HepG2 (cell line): ENCODE measurements around the gene PDK2. TPM values are rescaled to one million over a fixed set of nuclear protein-coding genes. Genes with fewer than 3 reads are reported as not detected.

ENCODE experiments used
- ATF7 ChIP-seq, 2 experiments: fragments of 450-650 bp in 1 of 2; sonication (generic) in 1 of 2; formaldehyde crosslinking in 1 of 2; IDR thresholded peaks; 2 replicates each; pipeline versions ENCODE4 v1.4.0 to v1.6.1; 2016 to 2020; ENCODE audit warnings: antibody characterized with exemption in 1 of 2, mild to moderate bottlenecking in 1 of 2, missing genetic modification reagents in 1 of 2
- CCDC6 ChIP-seq: sonication (generic); formaldehyde crosslinking; IDR thresholded peaks from 2 replicates; pipeline ENCODE4 v1.8.1; 2022; ENCODE audit warnings: mild to moderate bottlenecking, missing genetic modification reagents, moderate library complexity
- DBP ChIP-seq: sonication (generic); formaldehyde crosslinking; IDR thresholded peaks from 2 replicates; pipeline ENCODE4 v1.4.0; 2020; ENCODE audit warnings: missing genetic modification reagents; ENCODE audit errors: not compliant biosample characterization
- GABPA ChIP-seq, 2 experiments: IDR thresholded peaks; 2 replicates each; pipeline ENCODE4 v1.6.1; 2011 to 2016; ENCODE audit warnings: low read depth in 2 of 2, low read length in 1 of 2, missing biosample characterization in 1 of 2, missing genetic modification characterization in 1 of 2
- HDAC1 ChIP-seq: sonication (generic); formaldehyde crosslinking; IDR thresholded peaks from 2 replicates; pipeline ENCODE4 v1.5.1; 2020; ENCODE audit warnings: mild to moderate bottlenecking, missing genetic modification reagents
- HOXA9 ChIP-seq: sonication (generic); formaldehyde crosslinking; IDR thresholded peaks from 2 replicates; pipeline ENCODE4 v1.8.1; 2022; ENCODE audit warnings: missing genetic modification reagents, mild to moderate bottlenecking, moderate library complexity, borderline replicate concordance
- JDP2 ChIP-seq: sonication (generic); formaldehyde crosslinking; IDR thresholded peaks from 2 replicates; pipeline ENCODE4 v1.8.1; 2022; ENCODE audit warnings: missing genetic modification reagents, borderline replicate concordance
- MIER3 ChIP-seq: IDR thresholded peaks from 2 replicates; pipeline ENCODE4 v1.6.1; 2016; ENCODE audit warnings: missing compliant biosample characterization, borderline replicate concordance
- PATZ1 ChIP-seq: sonication (generic); formaldehyde crosslinking; IDR thresholded peaks from 2 replicates; pipeline ENCODE4 v1.4.0; 2020; ENCODE audit warnings: missing genetic modification reagents
- POLR2A ChIP-seq, 2 experiments: IDR thresholded peaks; 2 replicates each; pipeline ENCODE4 v1.6.1; 2011; ENCODE audit warnings: low read depth in 2 of 2, low read length in 2 of 2, mild to moderate bottlenecking in 1 of 2, moderate library complexity in 1 of 2; ENCODE audit not compliant: insufficient read depth in 1 of 2
- RFXAP ChIP-seq: sonication (generic); formaldehyde crosslinking; IDR thresholded peaks from 2 replicates; pipeline ENCODE4 v1.4.0; 2020; ENCODE audit warnings: missing genetic modification reagents, borderline replicate concordance
- RXRB ChIP-seq: IDR thresholded peaks from 2 replicates; pipeline ENCODE4 v1.6.1; 2016; ENCODE audit warnings: borderline replicate concordance, missing genetic modification reagents, missing compliant biosample characterization
- SMAD1 ChIP-seq: sonication (generic); formaldehyde crosslinking; IDR thresholded peaks from 2 replicates; pipeline ENCODE4 v1.4.0; 2020; ENCODE audit warnings: missing genetic modification reagents, low read depth, mild to moderate bottlenecking, borderline replicate concordance
- SP4 ChIP-seq: sonication (generic); formaldehyde crosslinking; IDR thresholded peaks from 2 replicates; pipeline ENCODE4 v1.8.1; 2023; ENCODE audit warnings: mild to moderate bottlenecking, missing genetic modification reagents
- SRF ChIP-seq: IDR thresholded peaks from 2 replicates; pipeline ENCODE4 v1.6.1; 2011; ENCODE audit warnings: mild to moderate bottlenecking, low read depth, low read length, moderate library complexity
- THAP11 ChIP-seq: IDR thresholded peaks from 2 replicates; pipeline ENCODE4 v1.6.1; 2016; ENCODE audit warnings: missing biosample characterization, missing genetic modification reagents
- ZFP82 ChIP-seq: sonication (generic); formaldehyde crosslinking; IDR thresholded peaks from 2 replicates; pipeline ENCODE4 v1.5.1; 2020; ENCODE audit warnings: mild to moderate bottlenecking, missing genetic modification reagents, borderline replicate concordance
- ZFX ChIP-seq: sonication (generic); formaldehyde crosslinking; IDR thresholded peaks from 2 replicates; pipeline ENCODE4 v1.4.0; 2020; ENCODE audit warnings: mild to moderate bottlenecking, low read depth, missing genetic modification reagents, moderate library complexity
- ZNF264 ChIP-seq: sonication (generic); formaldehyde crosslinking; IDR thresholded peaks from 2 replicates; pipeline ENCODE4 v1.4.0; 2020; ENCODE audit warnings: missing genetic modification reagents
- ZNF274 ChIP-seq: sonication (generic); formaldehyde crosslinking; IDR thresholded peaks from 2 replicates; pipeline ENCODE4 v1.5.1; 2020; ENCODE audit warnings: mild to moderate bottlenecking, missing genetic modification reagents
- ZNF350 ChIP-seq: sonication (generic); formaldehyde crosslinking; IDR thresholded peaks from 2 replicates; pipeline ENCODE4 v1.4.0; 2020; ENCODE audit warnings: mild to moderate bottlenecking, low read depth, missing genetic modification reagents, borderline replicate concordance
- ZNF552 ChIP-seq: sonication (generic); formaldehyde crosslinking; IDR thresholded peaks from 2 replicates; pipeline ENCODE4 v1.9.0; 2022; ENCODE audit warnings: missing genetic modification reagents, mild to moderate bottlenecking, borderline replicate concordance
- ZNF563 ChIP-seq: sonication (generic); formaldehyde crosslinking; IDR thresholded peaks from 2 replicates; pipeline ENCODE4 v1.8.0; 2022; ENCODE audit warnings: mild to moderate bottlenecking, moderate library complexity, missing genetic modification reagents
- ZNF564 ChIP-seq: sonication (generic); formaldehyde crosslinking; IDR thresholded peaks from 2 replicates; pipeline ENCODE4 v1.8.1; 2023; ENCODE audit warnings: mild to moderate bottlenecking, missing genetic modification reagents
- polyA plus RNA-seq, 8 experiments: library from polyadenylated mRNA; depleted of rRNA in 3 of 8; stranded (reverse) in 7 of 8; unstranded in 1 of 8; fragments of >200 nt; fragmentation: Illumina TruSeq in 4 of 8; extraction: Trizol in 4 of 8; gene quantifications; 2 replicates each; pipeline versions ENCODE4 v1.2.1 to v1.2.3, GENCODE V29; 2011 to 2016; ENCODE audit warnings: low read depth in 4 of 8, missing spikeins in 1 of 8, mixed read lengths in 1 of 8; ENCODE audit not compliant: insufficient read depth in 1 of 8
- total RNA-seq, 5 experiments: library from RNA; depleted of rRNA; stranded (reverse); fragments of >200 nt; fragmentation: Illumina TruSeq; extraction: Trizol; gene quantifications; 2 replicates each; pipeline ENCODE4 v1.2.3, GENCODE V29; 2016; ENCODE audit warnings: low read depth in 1 of 5

Gene PDK2
- total and polyA plus RNA-seq, 2 of the 13 experiments (the other 11 are each of a cell fraction or from before 2014, with no cell fraction given), result 18.5 to 59.7 TPM

DNA sequence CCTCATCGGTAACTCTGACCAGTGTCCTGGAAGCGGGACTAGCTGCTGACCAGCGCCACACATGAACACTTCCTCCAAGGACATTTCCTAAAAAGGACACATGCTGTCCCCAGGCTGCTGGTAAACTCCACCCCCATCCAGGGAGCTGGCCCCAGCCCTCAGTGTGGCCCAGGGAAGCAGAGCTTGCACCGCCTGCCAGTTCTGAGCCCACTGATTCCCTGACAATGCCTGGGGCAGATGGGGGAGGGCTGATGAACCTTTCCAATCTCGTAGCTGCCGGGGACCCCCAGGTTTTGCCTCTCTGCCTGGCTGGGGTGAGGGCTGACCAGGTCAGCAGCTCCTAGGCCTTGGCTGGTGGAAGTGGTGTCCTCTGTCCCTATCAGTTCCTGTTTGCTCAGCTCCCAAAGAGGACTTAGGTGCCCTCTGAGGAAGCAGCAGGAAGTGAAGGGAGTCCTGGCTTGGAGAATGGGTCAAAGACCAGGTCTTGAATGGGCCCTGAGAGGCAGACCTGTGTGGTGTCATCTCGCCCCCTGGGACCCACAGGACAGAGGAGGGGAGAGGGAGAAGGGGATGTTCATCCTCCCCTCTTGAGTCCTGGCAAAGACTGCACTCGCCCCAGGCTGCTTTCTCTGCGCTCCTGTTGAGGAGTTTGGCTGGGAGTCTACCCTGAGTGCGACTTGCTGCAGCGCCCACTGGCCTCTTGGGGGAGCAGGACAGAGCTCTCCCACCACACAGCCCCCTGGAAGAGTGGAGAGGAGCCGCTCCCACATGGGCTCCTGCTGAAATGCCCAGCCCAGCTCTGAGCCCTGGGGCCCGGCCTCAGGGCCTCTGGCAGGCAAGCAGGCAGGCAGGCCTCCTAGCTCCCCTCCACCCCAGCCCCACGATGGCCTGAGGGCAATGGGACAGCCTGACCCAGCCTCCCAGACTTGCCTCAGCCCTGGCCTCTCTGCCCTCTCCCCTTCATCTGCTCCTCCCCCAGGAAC is 16.8 kb downstream of the PDK2 start (continued):
- TF ChIP-seq ZNF564 (CRISPR knock-in tag), result no peak
- no peak for TF ChIP-seq ZNF563
- TF ChIP-seq RXRB (CRISPR knock-in tag), result no peak; the same call in none of the 2 replicates
- no peak for TF ChIP-seq DBP (CRISPR knock-in tag)
- 0 out of 2 replicates have a peak, but pooled peaks have one; percentile 32 for TF ChIP-seq CCDC6 (CRISPR knock-in tag)
- no peak for TF ChIP-seq ATF7 (IDR thresholded peaks at IDR 0.05)
- 0 out of 2 replicates have a peak, but pooled peaks have one; percentile 25 for TF ChIP-seq ATF7 (CRISPR knock-in tag; IDR thresholded peaks at IDR 0.05)
- TF ChIP-seq ZNF350 (CRISPR knock-in tag), result peak; percentile 66
- TF ChIP-seq SMAD1, result no peak
- no peak; the same call in 1 of the 2 replicates for TF ChIP-seq GABPA (IDR thresholded peaks at IDR 0.05; ENCODE audit: low read depth, low read length)
- peak; percentile 27 for TF ChIP-seq GABPA (CRISPR knock-in tag; IDR thresholded peaks at IDR 0.05; ENCODE audit: low read depth)
- TF ChIP-seq ZNF552 (CRISPR knock-in tag), result no peak
- no peak for TF ChIP-seq RFXAP
- no peak for TF ChIP-seq ZFP82 (CRISPR knock-in tag)
- TF ChIP-seq ZNF264, result no peak
- no peak for TF ChIP-seq HOXA9
- TF ChIP-seq ZNF274 (CRISPR knock-in tag), result peak; percentile 59; the same call in 1 of the 2 replicates
- TF ChIP-seq SRF, result peak; percentile 93
- TF ChIP-seq HDAC1 (CRISPR knock-in tag), result peak; percentile 43; the same call in 1 of the 2 replicates
- peak; percentile 38; the same call in 1 of the 2 replicates for TF ChIP-seq PATZ1 (CRISPR knock-in tag)
- no peak for TF ChIP-seq MIER3 (CRISPR knock-in tag)
- no peak for TF ChIP-seq THAP11
- peak; percentile 81 for TF ChIP-seq ZFX (CRISPR knock-in tag)
- TF ChIP-seq SP4 (CRISPR knock-in tag), result 0 out of 2 replicates have a peak, but pooled peaks have one; percentile 55
- TF ChIP-seq JDP2 (CRISPR knock-in tag), result no peak
- peak; percentile 38 to 49; a peak in 3 of 4 replicates for TF ChIP-seq POLR2A (IDR thresholded peaks at IDR 0.05; ENCODE audit: insufficient read depth in 1 of 2, low read depth in 2 of 2, low read length in 2 of 2)
